Measurements from ENCODE around the gene RNF4.
A peak's percentile ranks its signal among the peaks of the same experiment; 100 is the strongest.

Gene RNF4

DNA sequence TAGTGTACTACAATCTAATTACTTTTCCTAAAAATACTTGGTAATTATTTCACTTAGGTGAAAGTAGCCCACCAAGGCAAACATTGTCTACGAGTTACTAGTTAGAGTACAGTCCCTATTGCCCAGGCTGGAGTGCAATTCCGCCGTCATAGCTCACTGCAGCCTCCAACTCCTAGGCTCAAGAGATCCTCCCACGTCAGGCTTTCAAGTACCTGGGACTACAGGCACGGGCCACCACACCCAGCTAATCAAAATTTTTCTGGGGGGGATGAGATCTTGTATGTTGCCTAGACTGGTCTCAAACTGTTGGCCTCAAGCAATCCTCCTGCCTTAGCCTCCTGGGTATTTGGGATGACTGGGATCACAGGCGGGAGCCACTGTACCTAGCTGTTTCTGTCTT is 89.4 kb downstream of the RNF4 start:
- intact Hi-C loops (cut with DNase I) = no loop called here
- peak in 1 of 10 donors; percentile 65 for DNase-seq

GRCh38 chr4:2560167-2560566 is 91.3 kb downstream of the RNF4 start:
- intact Hi-C loops (cut with DNase I) = no loop called here
- no peak for DNase-seq
